Upper lobe of left lung (tissue), 4 donors: ENCODE measurements around the gene CARD9.

Source experiments
- POLR2A ChIP-seq, 4 donors: fragments of 450-650 bp; IDR thresholded peaks; one replicate each; pipeline ENCODE4 v1.5.1; 2016 to 2017; ENCODE audit warnings: antibody characterized with exemption in 4 of 4, mild to moderate bottlenecking in 2 of 4
- TF ChIP-seq, protein P1 (sequence below), 6 experiments: fragments of 450-650 bp in 4 of 6; fragments of 200-600 bp in 2 of 6; sonication (generic) in 2 of 6; IDR thresholded peaks; one replicate each; pipeline ENCODE4 v1.5.1; 2016 to 2019; ENCODE audit warnings: antibody characterized with exemption in 6 of 6

DNA sequence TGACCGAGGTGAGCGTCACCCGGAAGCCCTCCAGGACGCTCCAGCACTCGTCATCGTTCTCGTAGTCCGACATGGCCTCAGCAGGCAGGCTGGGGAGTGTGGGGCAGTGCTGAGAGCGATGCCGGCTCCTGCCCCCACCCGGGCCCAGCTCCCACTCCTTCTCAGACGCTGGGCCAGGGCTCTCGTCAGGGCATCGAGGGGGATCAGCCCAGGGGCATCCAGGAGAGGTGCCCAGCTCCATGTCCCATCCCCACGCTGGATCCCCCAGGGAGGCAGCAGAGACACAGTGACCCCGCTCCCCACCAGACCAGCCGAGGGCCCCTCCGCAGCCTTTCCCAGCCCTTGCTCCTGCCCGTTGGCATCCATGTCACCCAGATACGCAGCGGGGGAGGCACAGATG lies 1.5 kb downstream of the CARD9 start:
- TF ChIP-seq POLR2A (IDR thresholded peaks at IDR 0.05): no peak
- TF ChIP-seq, protein P1, sequence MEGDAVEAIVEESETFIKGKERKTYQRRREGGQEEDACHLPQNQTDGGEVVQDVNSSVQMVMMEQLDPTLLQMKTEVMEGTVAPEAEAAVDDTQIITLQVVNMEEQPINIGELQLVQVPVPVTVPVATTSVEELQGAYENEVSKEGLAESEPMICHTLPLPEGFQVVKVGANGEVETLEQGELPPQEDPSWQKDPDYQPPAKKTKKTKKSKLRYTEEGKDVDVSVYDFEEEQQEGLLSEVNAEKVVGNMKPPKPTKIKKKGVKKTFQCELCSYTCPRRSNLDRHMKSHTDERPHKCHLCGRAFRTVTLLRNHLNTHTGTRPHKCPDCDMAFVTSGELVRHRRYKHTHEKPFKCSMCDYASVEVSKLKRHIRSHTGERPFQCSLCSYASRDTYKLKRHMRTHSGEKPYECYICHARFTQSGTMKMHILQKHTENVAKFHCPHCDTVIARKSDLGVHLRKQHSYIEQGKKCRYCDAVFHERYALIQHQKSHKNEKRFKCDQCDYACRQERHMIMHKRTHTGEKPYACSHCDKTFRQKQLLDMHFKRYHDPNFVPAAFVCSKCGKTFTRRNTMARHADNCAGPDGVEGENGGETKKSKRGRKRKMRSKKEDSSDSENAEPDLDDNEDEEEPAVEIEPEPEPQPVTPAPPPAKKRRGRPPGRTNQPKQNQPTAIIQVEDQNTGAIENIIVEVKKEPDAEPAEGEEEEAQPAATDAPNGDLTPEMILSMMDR (IDR thresholded peaks at IDR 0.05): no peak
